ENCODE measurements around the gene KRT74. TPM values are rescaled to one million over a fixed set of nuclear protein-coding genes. Genes with fewer than 3 reads are reported as not detected.

KRT74 gene
- total RNA-seq, 4 donors from 2014 or later = not detected

DNA sequence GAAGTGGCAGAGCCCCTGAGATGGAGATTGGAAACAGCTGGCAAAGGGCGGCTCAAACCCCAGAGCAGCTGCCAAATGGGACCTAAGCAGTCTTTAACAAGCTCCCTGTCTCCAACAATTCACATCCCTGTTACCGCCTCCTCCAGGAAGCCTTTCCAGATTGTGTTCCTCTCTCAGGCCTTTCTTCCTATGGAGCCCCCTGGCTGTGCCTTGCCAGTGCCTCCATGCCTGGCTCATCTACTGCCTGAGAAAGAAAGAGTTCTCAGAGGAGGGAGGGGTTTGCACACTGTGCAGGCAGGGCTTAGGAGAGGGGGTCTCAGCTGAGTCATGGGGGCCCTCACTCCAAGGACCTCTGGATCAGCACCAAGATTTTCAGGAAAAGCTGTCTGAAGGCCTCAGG lies 8.8 kb upstream of the KRT74 start:
- DNase-seq (ENCODE audit: low spot score in 2 of 2) = no peak
- Histone ChIP-seq H3K27ac (no peak overlapping the region), H3K36me3 (no peaks in the 10 kb centered on the region), H3K9me3 (no peaks in the 10 kb centered on the region), H3K27me3 (no peaks in the 10 kb centered on the region), H3K4me1 (no peaks in the 10 kb centered on the region), H3K4me3 (no peak overlapping the region)
- WGBS, 2 donors = 78 to 80% methylated on average over 2 of the region's 2 CpGs
- TF ChIP-seq EP300 (IDR thresholded peaks at IDR 0.05) (no peak), POLR2A (IDR thresholded peaks at IDR 0.05) (no peak)
- TF ChIP-seq, protein P1, sequence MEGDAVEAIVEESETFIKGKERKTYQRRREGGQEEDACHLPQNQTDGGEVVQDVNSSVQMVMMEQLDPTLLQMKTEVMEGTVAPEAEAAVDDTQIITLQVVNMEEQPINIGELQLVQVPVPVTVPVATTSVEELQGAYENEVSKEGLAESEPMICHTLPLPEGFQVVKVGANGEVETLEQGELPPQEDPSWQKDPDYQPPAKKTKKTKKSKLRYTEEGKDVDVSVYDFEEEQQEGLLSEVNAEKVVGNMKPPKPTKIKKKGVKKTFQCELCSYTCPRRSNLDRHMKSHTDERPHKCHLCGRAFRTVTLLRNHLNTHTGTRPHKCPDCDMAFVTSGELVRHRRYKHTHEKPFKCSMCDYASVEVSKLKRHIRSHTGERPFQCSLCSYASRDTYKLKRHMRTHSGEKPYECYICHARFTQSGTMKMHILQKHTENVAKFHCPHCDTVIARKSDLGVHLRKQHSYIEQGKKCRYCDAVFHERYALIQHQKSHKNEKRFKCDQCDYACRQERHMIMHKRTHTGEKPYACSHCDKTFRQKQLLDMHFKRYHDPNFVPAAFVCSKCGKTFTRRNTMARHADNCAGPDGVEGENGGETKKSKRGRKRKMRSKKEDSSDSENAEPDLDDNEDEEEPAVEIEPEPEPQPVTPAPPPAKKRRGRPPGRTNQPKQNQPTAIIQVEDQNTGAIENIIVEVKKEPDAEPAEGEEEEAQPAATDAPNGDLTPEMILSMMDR (IDR thresholded peaks at IDR 0.05) = no peak

GRCh38 chr12:52581481-52581880 lies 7.8 kb upstream of the KRT74 start:
- TF ChIP-seq EP300 (IDR thresholded peaks at IDR 0.05) (no peak), POLR2A (IDR thresholded peaks at IDR 0.05) (no peak)
- TF ChIP-seq, protein P1 (IDR thresholded peaks at IDR 0.05) = no peak
- Histone ChIP-seq H3K27me3 (no peaks in the 10 kb centered on the region), H3K4me3 (no peak overlapping the region), H3K27ac (no peak overlapping the region), H3K36me3 (no peaks in the 10 kb centered on the region), H3K4me1 (no peaks in the 10 kb centered on the region), H3K9me3 (no peaks in the 10 kb centered on the region)
- 67 to 74% methylated on average over 6 of the region's 6 CpGs for WGBS, 2 donors
- DNase-seq (ENCODE audit: low spot score in 2 of 2) = no peak

DNA sequence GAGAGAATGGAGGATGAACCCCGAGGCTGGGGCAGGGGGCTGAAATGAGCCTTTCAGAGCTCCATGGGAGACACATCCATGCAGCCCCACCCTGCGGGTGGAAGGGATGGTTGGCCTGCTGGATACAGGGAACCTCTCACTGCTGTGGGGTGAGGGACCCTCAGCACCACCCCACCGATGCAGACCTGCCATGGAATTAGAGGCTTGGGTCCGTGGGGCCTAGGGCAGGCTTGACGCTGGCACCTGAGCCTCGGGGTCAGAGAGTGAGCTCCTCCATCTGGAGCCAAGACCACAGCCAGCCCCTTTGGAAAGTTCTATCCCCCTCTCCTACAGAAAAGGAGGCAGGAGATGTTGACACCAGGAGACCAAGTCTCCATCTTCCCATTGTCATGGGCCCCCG lies 7.4 kb upstream of the KRT74 start:
- no peaks in the 10 kb centered on the region for H3K36me3 ChIP-seq
- TF ChIP-seq POLR2A (IDR thresholded peaks at IDR 0.05) (no peak), EP300 (IDR thresholded peaks at IDR 0.05) (no peak)
- TF ChIP-seq, protein P1 (IDR thresholded peaks at IDR 0.05) = no peak
- no peaks in the 10 kb centered on the region for H3K4me1 ChIP-seq
- H3K9me3 ChIP-seq = no peaks in the 10 kb centered on the region
- no peaks in the 10 kb centered on the region for H3K27me3 ChIP-seq
- no peak overlapping the region for H3K27ac ChIP-seq
- no peak for DNase-seq (ENCODE audit: low spot score in 2 of 2)
- WGBS, 2 donors = 81 to 90% methylated on average over 6 to 7 of the region's 7 CpGs
- H3K4me3 ChIP-seq = no peak overlapping the region

DNA sequence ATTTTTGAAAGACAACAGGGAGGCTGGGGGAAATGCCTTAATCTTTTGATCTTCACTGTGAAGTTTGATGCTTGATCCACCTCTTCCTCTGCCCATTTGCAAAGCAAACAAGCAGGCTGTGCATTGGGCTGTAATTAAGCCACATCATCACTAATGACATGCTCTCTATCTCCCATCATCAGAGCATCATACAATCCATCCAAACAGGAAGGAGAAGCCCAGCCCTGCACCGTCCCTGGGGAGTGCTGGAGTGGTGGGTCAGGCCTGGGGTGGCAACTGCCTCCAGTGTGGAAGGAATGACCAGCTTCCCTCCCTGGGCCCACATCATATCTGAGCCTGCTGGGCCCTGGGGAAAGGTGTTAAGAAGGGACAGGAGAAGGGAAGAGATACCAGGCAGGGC lies 6.9 kb upstream of the KRT74 start:
- DNase-seq (ENCODE audit: low spot score in 2 of 2) = no peak
- H3K27ac ChIP-seq = no peak overlapping the region

More for the DNA sequence above, 6.9 kb upstream of the KRT74 start:
- no peak for TF ChIP-seq POLR2A (IDR thresholded peaks at IDR 0.05)
- TF ChIP-seq, protein P1 (IDR thresholded peaks at IDR 0.05) = no peak
- TF ChIP-seq EP300 (IDR thresholded peaks at IDR 0.05) = no peak
- 38 to 83% methylated on average over 1 of the region's 1 CpG for WGBS, 2 donors
- H3K4me1 ChIP-seq = no peaks in the 10 kb centered on the region
- H3K27me3 ChIP-seq = no peaks in the 10 kb centered on the region
- no peak overlapping the region for H3K4me3 ChIP-seq
- H3K9me3 ChIP-seq = no peaks in the 10 kb centered on the region
- H3K36me3 ChIP-seq = no peaks in the 10 kb centered on the region
